GM10266 (cell line): ENCODE results near the gene SLC8A1.
A peak's percentile ranks its signal among the peaks of the same experiment; 100 is the strongest.

Experiments used
- DNase-seq: peaks from one replicate; pipeline ENCODE4 v3.0.0; 2012; ENCODE audit errors: extremely low spot score
- CTCF ChIP-seq: IDR thresholded peaks from 2 replicates; pipeline ENCODE4 v1.5.1; 2012; ENCODE audit warnings: mild to moderate bottlenecking, low read depth; ENCODE audit not compliant: control insufficient read depth, insufficient read depth; ENCODE audit errors: missing control alignments

SLC8A1 gene

GRCh38 chr2:40346535-40347354, 105.1 kb downstream of the SLC8A1 start:
- DNase-seq: peak; percentile 11
- TF ChIP-seq CTCF: no peak

GRCh38 chr2:40344364-40344763, 107.5 kb downstream of the SLC8A1 start:
- no peak for TF ChIP-seq CTCF
- DNase-seq: no peak

DNA sequence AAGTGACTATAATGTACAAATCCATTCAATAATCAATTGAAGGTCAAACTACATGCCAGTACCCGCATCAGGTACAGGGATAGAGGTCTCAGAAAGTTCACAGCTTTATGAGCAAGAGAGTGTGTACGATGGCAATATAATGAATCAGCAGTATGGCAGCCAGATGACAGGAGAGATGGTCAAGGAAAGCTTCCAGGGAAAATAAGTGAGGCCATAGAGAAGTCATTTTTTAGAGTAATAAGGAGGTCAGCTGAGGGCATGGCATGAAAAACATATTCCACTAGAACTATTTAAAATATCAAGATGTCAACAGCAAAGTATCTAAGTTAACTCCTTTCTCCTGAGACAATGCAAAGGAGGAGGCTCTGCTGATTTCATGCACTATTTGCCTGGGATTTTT, 108.0 kb downstream of the SLC8A1 start:
- no peak for DNase-seq
- no peak for TF ChIP-seq CTCF

- no peak for TF ChIP-seq CTCF
- no peak for DNase-seq
Observed at GRCh38 chr2:40341198-40341597, 110.7 kb downstream of the SLC8A1 start.

DNA sequence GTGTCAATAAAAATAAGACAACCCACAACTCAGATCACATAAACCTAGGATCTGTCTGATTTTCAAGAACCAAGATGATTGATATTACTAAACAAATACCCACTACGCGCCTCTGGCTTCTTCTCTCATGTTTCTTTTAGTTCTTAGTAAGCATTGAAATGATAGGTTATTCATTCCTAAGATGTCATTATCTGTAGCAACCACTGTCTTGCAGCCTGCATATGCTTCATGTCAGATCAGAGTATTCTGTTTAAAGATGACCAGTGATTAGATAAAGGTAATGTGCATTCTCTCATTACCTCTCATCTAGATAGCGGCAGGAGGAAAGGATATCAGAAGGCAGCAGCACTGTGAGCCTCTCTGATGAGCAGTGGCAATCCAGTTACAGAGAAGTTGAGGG, 112.9 kb downstream of the SLC8A1 start:
- no peak for TF ChIP-seq CTCF
- no peak for DNase-seq

DNA sequence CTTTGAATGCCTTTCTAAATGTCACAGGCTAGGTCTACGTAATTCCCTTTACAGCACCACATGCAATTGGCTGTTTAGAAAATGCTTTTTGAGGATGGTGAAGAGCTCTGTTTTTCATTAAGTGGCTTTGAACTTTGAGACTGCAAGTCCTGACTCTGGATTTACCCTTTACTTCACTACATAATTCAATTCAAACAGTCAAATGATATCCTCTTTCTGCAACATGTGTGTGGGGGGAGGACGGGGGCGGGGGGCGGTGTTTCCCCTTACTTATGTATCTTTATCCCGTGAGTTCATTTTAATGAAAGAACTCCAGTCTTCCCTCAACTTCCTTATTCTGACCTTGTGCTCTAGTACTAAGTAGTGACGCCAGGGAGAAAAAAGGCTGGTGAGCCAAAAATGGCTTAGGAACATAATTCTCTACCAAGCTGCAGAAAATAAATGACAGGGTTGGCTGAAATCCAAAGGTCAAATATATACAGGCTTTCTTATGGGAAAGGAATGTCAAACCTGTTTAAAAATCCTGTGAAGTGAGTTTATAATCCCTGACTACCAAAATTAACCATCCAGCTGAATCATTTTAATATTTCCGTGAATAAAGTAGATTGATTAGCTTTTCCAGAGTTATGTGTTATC, 119.6 kb downstream of the SLC8A1 start:
- DNase-seq: no peak
- no peak for TF ChIP-seq CTCF

DNA sequence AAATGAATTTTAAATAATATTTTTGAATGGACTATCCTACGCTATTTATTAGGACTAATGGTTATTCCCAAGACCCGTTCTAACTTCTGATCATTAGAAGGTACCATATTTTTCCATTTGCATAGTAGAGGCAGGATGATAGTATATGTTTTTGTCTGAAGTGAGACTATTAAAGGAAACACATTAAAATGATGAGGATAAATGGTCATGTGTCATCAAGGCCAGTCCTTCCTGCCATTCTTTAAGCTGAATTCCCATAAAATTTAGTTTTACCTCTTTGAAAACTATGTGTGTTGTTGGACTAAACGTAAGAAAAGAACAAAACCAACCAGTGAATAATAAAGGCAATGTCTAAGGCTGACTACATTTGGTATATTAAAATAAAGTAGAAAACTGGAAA, 121.8 kb downstream of the SLC8A1 start:
- TF ChIP-seq CTCF: no peak
- no peak for DNase-seq
